GM18951 (cell line): ENCODE results near the gene GSN.

Source experiments
- POLR2A ChIP-seq: IDR thresholded peaks from 4 replicates; pipeline ENCODE4 v1.6.1; 2011; ENCODE audit warnings: mild to moderate bottlenecking; ENCODE audit not compliant: insufficient read length, insufficient read depth; ENCODE audit errors: extremely low read depth
- in situ Hi-C: fragments of 300-500 bp; cut with MboI; formaldehyde crosslinking; loops from one replicate; pipeline ENCODE4 v1.12.0; 2022; ENCODE audit warnings: low sequenced_read_pairs, mixed read lengths, inconsistent platforms; ENCODE audit not compliant: unreplicated experiment

Gene GSN

GRCh38 chr9:121316378-121316777, 48.4 kb downstream of the GSN start:
- in situ Hi-C loops, result no loop called here
- TF ChIP-seq POLR2A, result no peak

GRCh38 chr9:121316852-121317373, 49.0 kb downstream of the GSN start:
- TF ChIP-seq POLR2A, result no peak
- in situ Hi-C loops, result no loop called here

GRCh38 chr9:121317737-121318630, 50.0 kb downstream of the GSN start:
- in situ Hi-C loops, result no loop called here
- TF ChIP-seq POLR2A, result no peak

- no peak for TF ChIP-seq POLR2A
- in situ Hi-C loops, result no loop called here
These were observed 50.8 kb downstream of the GSN start for GRCh38 chr9:121318631-121319382.

GRCh38 chr9:121319383-121319780, 51.4 kb downstream of the GSN start:
- no peak for TF ChIP-seq POLR2A
- in situ Hi-C loops, result no loop called here

- no peak for TF ChIP-seq POLR2A
- in situ Hi-C loops, result no loop called here
These were observed 53.1 kb downstream of the GSN start for GRCh38 chr9:121321016-121321503.

- in situ Hi-C loops, result no loop called here
These were observed 54.2 kb downstream of the GSN start for GRCh38 chr9:121322037-121322736.

GRCh38 chr9:121322737-121323448, 54.9 kb downstream of the GSN start:
- in situ Hi-C loops, result no loop called here
- no peak for TF ChIP-seq POLR2A

More at GRCh38 chr9:121322037-121322736, 54.2 kb downstream of the GSN start:
- no peak for TF ChIP-seq POLR2A

- TF ChIP-seq POLR2A, result no peak
- in situ Hi-C loops, result no loop called here
These were observed 55.6 kb downstream of the GSN start for GRCh38 chr9:121323449-121324151.

- in situ Hi-C loops, result no loop called here
These were observed 56.4 kb downstream of the GSN start for GRCh38 chr9:121324316-121324715.

GRCh38 chr9:121324755-121325154, 56.8 kb downstream of the GSN start:
- no peak for TF ChIP-seq POLR2A

More at GRCh38 chr9:121324316-121324715, 56.4 kb downstream of the GSN start:
- no peak for TF ChIP-seq POLR2A

GRCh38 chr9:121325387-121325786, 57.4 kb downstream of the GSN start:
- in situ Hi-C loops, result no loop called here
- no peak for TF ChIP-seq POLR2A

More at GRCh38 chr9:121324755-121325154, 56.8 kb downstream of the GSN start:
- in situ Hi-C loops, result no loop called here
